Skeletal muscle cell (primary cell): Measurements from ENCODE around the gene MMP17.

Experiments used
- DNase-seq: peaks from one replicate; pipeline ENCODE4 v3.0.0-alpha.2; 2010; ENCODE audit warnings: low read depth
- H3K4me3 ChIP-seq: 2 replicates; pipeline ENCODE4 v1.5.1; 2011; ENCODE audit warnings: low read depth, mild to moderate bottlenecking, control low read depth, low read length, moderate library complexity

The MMP17 gene

GRCh38 chr12:131843527-131843926, 15.3 kb downstream of the MMP17 start:
- no peak for DNase-seq
- no peak overlapping the region for H3K4me3 ChIP-seq

- no peak for DNase-seq
- no peak overlapping the region for H3K4me3 ChIP-seq
Observed at GRCh38 chr12:131844140-131844539, 15.9 kb downstream of the MMP17 start.

GRCh38 chr12:131844656-131845055, 16.5 kb downstream of the MMP17 start:
- DNase-seq: no peak
- H3K4me3 ChIP-seq: no peak overlapping the region

GRCh38 chr12:131845121-131845520, 16.9 kb downstream of the MMP17 start:
- no peak overlapping the region for H3K4me3 ChIP-seq
- DNase-seq: no peak

GRCh38 chr12:131847456-131847855, 19.3 kb downstream of the MMP17 start:
- no peak overlapping the region for H3K4me3 ChIP-seq
- DNase-seq: no peak

- no peak for DNase-seq
- H3K4me3 ChIP-seq: no peak overlapping the region
Observed at GRCh38 chr12:131848753-131849152, 20.6 kb downstream of the MMP17 start.

GRCh38 chr12:131849700-131850553, 21.7 kb downstream of the MMP17 start:
- no peak overlapping the region for H3K4me3 ChIP-seq

GRCh38 chr12:131850856-131851559, 22.8 kb downstream of the MMP17 start:
- DNase-seq: no peak
- H3K4me3 ChIP-seq: no peak overlapping the region

More at GRCh38 chr12:131849700-131850553, 21.7 kb downstream of the MMP17 start:
- no peak for DNase-seq

- H3K4me3 ChIP-seq: no peak overlapping the region
Observed at GRCh38 chr12:131851741-131852550, 23.8 kb downstream of the MMP17 start.

GRCh38 chr12:131852551-131853299, 24.5 kb downstream of the MMP17 start:
- DNase-seq: no peak
- no peak overlapping the region for H3K4me3 ChIP-seq

More at GRCh38 chr12:131851741-131852550, 23.8 kb downstream of the MMP17 start:
- DNase-seq: no peak

GRCh38 chr12:131853832-131854797, 25.9 kb downstream of the MMP17 start:
- no peak for DNase-seq

GRCh38 chr12:131854861-131855476, 26.8 kb downstream of the MMP17 start:
- no peak overlapping the region for H3K4me3 ChIP-seq

More at GRCh38 chr12:131853832-131854797, 25.9 kb downstream of the MMP17 start:
- H3K4me3 ChIP-seq: no peak overlapping the region

GRCh38 chr12:131855521-131856142, 27.4 kb downstream of the MMP17 start:
- DNase-seq: no peak
- no peak overlapping the region for H3K4me3 ChIP-seq

More at GRCh38 chr12:131854861-131855476, 26.8 kb downstream of the MMP17 start:
- DNase-seq: no peak

GRCh38 chr12:131856366-131857097, 28.3 kb downstream of the MMP17 start:
- no peak overlapping the region for H3K4me3 ChIP-seq
- no peak for DNase-seq

GRCh38 chr12:131857908-131858850, 30.0 kb downstream of the MMP17 start:
- no peak for DNase-seq
- H3K4me3 ChIP-seq: no peak overlapping the region
